CD14-positive monocyte (primary cell): ENCODE results near the gene NCOA4. TPM values are rescaled to one million over a fixed set of nuclear protein-coding genes. Genes with fewer than 3 reads are reported as not detected.

Source experiments
- polyA plus RNA-seq, 3 donors: library from polyadenylated mRNA; depleted of rRNA in 1 of 3; unstranded in 2 of 3; stranded (reverse) in 1 of 3; fragments of 300-500 nt in 2 of 3; fragments of >200 nt in 1 of 3; fragmentation: Illumina TruSeq in 2 of 3; gene quantifications; 1 replicate in 2 of 3; 2 replicates in 1 of 3; pipeline ENCODE4 v1.2.3, GENCODE V29; 2012 to 2021
- small RNA-seq: library from RNA; depleted of rRNA; stranded (forward); fragments of <200 nt; gene quantifications from one replicate; pipeline ENCODE3, GENCODE V24; 2012; ENCODE audit warnings: low read depth; ENCODE audit not compliant: insufficient read length

The NCOA4 gene
- polyA plus RNA-seq, 3 donors: 161 to 853 (median 784) TPM

Small RNAs within 50 kb of the gene (small RNA-seq; reads per million reads assigned to genes)
- gene SNORA74C-1: not detected

Other genes starting within 250 kb of the NCOA4 start
- 10 to 100 TPM in 1 of 3 donors, under 1 TPM in 2; 0.22 to 21.6 (median 0.47) TPM for gene AGAP4, start 183.1 kb downstream of the NCOA4 start, polyA plus RNA-seq
- 10 to 100 TPM; 17.2 to 72.1 (median 71.2) TPM for gene TIMM23, start 58.1 kb downstream of the NCOA4 start, polyA plus RNA-seq
- not detected for gene MSMB, start 15.6 kb upstream of the NCOA4 start, polyA plus RNA-seq